Activated CD8-positive, alpha-beta memory T cell treated with anti-CD3 and anti-CD28 coated beads, Interleukin-2, amount 50 U/mL, for 24 hours (primary cell): ENCODE measurements around the gene NEK10.
"Not testable (repeated sequence)": the region's sequence is repeated elsewhere in the genome, so short reads cannot be mapped to it uniquely, and the experiment has no call there.

ENCODE experiments used
- DNase-seq: peaks from one replicate; pipeline ENCODE4 v3.0.0-alpha.2; 2020; ENCODE audit errors: extremely low read depth

Gene NEK10

DNA sequence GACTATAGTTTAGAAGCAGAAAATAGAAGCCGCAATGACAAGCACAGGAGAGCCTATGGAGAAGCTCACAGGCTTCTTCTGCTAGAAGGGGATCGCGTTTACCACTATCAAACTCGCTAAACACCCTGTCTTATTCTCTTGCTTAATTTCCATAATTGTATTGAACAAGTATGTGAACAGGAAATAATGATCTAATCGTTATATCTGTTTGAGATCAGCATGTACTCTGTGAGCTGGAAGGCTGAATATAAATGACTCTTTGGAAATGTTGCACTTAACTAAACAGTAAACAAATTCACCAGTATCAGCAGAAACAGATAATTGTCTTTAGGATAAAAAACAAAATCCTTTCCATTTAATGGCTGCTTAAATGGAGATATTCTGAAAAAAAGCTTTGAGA lies 15.0 kb downstream of the NEK10 start:
- no peak for DNase-seq

DNA sequence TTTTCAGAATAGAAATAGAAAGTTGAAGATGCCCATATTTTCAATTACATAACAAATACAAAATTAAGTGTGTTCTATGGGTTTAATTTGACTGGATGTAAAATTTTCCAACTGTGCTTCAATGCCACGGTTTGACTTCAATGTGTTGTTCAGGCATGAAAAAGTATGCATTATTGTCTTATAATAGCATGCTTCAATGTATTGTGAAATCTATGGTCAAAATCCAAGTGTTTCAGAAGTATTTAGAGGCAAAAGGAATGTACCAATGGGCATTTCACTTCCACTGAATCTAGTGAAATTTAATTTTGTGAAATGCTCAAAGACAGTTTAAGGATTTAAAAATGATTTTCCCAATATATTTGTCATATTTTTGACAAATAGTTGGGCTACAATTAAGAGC lies 16.0 kb downstream of the NEK10 start:
- no peak for DNase-seq

- no peak for DNase-seq
Observed at GRCh38 chr3:27352047-27352446, 17.1 kb downstream of the NEK10 start.

GRCh38 chr3:27349832-27350231 lies 19.4 kb downstream of the NEK10 start:
- DNase-seq, result no peak

DNA sequence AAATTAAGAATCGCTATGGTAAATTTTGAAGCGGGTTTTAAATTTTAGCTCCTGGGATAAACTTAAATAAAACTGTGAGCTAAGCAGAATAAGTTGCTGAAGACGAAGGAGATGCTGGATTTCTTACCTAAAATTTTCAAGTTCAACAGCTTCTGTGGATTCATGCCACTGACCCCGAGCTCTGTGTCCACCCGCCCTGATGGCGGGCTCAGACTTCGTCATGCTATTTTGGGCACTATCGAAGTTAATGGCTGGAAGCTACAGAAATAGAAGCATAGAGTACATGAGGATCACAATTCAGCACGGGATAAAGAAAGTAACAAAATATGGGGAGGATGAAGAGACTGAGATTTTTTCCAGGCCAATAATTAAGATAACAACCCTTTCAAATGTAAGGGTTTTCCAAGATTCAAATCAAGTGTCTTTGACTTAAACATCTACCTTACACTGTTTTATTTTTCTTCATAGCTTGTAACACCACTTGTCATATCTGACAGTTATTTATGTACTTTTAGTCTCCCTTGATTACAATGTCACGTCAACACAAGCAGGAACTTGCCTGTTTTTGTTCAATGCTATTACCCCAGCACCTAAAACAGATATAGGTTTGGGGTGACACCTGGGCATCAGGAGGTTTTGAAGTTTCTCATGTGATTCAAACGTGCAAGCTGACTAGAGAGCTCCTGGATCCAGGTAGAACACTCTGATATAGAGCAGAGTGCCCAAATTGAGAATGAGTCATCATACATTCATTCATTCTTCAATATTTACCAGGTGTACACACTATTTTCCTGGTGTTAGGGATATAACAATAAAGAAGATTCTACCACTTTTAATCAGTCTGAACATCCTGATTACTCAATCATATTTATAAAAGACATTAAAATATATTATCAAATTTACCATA lies 23.0 kb downstream of the NEK10 start:
- no peak for DNase-seq

GRCh38 chr3:27345493-27345892 lies 23.7 kb downstream of the NEK10 start:
- DNase-seq, result no peak

GRCh38 chr3:27345045-27345444 lies 24.1 kb downstream of the NEK10 start:
- DNase-seq, result no peak

- DNase-seq, result no peak
Observed at GRCh38 chr3:27344192-27344591, 25.0 kb downstream of the NEK10 start.

DNA sequence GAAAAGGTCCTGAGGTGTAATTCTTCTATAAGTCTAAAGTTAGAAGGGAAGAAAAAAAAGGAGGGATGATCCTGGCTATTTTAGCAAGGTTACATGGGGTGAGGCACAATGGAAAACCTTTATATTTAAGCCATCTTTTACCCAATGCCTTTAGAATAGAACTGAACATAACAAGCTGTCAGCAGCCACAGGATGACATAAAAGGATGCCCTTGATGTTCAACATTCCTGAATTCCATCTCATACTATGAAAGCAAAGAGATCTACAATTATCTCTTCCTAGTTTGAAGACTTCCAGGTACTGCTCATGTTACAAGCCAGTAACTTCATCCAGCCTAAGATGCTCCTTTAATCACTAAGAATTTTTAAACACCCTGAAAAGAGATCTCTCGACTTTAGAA lies 26.9 kb downstream of the NEK10 start:
- DNase-seq, result no peak

GRCh38 chr3:27340534-27340933 lies 28.6 kb downstream of the NEK10 start:
- DNase-seq, result no peak

DNA sequence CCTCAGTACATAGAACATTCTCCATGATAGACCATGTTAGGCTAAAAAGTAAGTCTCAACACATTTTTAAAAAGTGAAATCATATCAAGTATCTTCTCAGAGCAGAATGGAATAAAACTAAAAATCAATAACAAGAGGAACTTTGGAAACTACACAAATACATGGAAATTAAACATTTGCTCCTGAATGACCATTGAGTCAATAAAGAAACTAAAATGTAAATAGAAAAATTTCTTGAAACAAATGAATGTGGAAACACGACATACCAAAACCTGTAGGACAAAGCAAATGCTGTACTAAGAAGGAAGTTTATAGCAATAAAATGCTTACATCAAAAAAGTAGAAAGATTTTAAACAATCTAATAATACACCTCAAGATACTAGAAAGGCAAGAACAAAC lies 33.6 kb downstream of the NEK10 start:
- no peak for DNase-seq

DNA sequence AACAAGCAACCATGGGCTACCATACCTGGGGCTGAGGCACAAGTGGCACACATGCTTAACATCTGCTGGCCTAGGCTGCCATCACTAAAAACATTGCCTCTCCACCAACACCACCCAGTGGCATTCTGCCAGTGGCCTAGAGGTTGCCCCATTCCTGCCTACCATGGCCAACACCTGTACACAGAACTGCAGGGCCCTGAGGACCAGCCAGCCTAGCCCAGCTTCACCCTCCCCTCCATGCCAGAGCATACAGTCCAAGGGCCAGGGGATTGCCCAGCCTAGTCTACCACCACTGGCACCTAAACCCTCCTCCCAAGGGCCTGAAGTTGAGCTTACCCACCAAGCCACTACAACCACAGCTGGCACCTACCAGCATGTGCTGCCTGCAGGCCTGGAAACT lies 35.3 kb downstream of the NEK10 start:
- DNase-seq, result no peak

GRCh38 chr3:27328982-27329762 lies 40.0 kb downstream of the NEK10 start:
- not testable (repeated sequence) for DNase-seq

DNA sequence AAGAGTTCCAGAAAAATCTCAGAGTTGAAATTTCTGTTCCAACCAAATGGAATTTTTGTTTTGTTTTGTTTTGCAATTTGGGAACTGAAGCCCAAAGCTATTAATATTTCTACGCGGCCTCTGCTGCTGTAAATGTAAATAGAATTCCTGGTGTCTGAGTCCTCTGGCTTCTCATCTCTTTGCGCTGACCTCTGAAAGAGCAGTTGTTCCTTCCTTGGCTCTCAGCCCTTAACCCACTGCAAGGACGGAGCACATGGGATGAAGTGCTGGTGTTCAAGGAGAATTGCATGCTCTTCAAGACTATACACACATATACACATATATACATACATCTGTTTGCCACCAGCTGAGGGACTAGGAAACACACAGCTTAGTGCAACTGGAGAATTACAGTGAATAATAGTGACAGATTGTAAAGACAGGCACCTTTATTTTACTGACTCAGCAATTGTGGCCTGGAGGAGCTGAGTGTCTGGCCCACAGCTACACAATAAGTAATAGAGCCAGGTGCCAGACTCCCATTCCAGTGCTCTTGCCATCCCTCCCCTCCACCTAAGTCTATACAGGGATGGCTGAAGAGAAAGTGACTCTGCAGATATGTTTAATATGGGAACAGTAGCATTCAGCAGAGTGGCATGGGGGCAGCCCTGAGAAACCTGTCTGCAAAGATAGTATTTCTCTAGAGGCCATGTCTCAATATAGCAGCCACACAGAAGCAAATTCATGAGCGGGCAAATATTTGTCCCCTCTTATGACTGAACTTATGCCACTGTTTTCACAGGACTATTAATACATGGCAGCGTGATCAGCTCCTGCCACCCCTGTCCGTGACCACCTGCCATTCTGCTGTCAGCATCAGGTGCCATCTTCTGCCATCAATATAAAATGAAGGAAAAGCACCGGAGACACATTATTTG lies 42.3 kb downstream of the NEK10 start:
- DNase-seq, result no peak

DNA sequence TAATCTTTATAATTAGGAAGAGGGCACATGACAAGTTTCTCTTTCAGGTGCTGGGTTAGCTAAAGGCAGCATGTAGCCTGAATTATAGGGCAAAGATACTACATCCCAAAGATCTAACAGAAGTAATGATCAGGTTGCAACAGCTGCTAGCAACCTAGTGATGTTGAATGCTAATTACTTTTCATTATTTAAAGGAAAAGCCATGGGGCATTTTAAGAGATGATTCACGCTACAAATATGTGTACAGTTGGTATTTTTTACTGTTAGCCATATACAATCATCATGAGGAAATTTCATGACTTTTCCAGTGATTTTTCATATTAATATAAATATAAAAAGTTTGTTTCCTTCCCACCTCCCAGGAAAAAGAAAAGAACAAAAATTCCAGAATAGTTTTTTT lies 43.0 kb downstream of the NEK10 start:
- DNase-seq, result no peak

GRCh38 chr3:27325419-27325818 lies 43.8 kb downstream of the NEK10 start:
- no peak for DNase-seq

GRCh38 chr3:27324686-27325085 lies 44.5 kb downstream of the NEK10 start:
- no peak for DNase-seq

- no peak for DNase-seq
Observed at GRCh38 chr3:27323087-27323570, 46.1 kb downstream of the NEK10 start.

- no peak for DNase-seq
Observed at GRCh38 chr3:27322634-27323033, 46.5 kb downstream of the NEK10 start.

DNA sequence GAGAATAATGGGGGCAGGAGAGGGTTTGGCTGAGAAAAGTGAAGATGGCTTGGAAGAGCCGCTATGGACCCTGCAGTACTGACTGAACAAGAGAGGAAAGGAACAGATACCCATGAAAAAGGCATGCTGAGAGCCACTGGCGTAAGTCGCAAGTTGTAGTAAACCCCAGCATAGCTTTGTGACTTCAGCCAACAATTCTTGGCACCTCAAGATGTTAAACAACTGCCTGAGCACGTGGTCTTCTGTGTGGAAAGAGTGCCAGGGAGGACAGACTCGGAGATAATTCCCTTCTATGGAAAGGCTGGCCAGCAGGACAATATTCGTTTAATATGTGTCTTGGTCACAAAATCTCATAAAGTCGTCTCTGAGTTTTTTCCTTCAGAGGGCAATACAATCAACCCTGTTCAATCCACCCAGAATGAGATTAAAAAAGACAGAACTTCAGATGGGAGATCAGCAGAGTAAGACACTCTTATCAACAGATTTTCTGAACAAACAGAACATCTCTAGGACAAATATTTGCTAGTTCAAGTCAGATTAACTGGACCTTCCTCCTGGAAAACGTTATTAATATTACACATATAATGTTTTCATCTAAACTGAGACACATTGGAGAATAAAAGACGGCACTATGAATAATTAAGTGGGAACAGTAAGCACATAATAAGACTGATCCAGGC lies 49.2 kb downstream of the NEK10 start:
- no peak for DNase-seq

DNA sequence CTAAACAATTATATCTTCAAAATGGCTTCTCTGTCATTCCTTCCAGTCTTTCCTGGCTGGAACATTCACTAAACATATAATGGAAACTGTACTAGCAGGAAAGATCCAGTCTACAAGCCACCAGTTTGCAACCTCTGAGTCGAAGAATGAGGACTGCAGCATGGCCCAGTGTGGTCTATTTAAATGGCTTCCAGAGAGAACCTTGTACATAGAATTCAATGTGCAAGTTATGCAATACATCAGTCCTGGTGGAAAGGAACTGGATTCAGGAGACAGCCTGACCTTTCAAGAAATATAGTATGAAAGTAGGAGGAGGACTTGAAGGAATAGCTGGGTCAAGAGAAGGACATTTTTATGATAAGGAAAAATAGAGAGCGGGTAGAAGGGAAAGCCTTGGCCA lies 49.9 kb downstream of the NEK10 start:
- DNase-seq, result no peak
